ENCODE measurements around the gene TREM2.

Gene TREM2

GRCh38 chr6:41182069-41183034, 19.4 kb upstream of the TREM2 start:
- DNase-seq = peak; percentile 61

- DNase-seq = no peak
Observed at GRCh38 chr6:41181566-41181965, 18.6 kb upstream of the TREM2 start.

GRCh38 chr6:41179163-41179562, 16.2 kb upstream of the TREM2 start:
- DNase-seq = no peak

GRCh38 chr6:41177695-41178094, 14.8 kb upstream of the TREM2 start:
- DNase-seq = no peak

DNA sequence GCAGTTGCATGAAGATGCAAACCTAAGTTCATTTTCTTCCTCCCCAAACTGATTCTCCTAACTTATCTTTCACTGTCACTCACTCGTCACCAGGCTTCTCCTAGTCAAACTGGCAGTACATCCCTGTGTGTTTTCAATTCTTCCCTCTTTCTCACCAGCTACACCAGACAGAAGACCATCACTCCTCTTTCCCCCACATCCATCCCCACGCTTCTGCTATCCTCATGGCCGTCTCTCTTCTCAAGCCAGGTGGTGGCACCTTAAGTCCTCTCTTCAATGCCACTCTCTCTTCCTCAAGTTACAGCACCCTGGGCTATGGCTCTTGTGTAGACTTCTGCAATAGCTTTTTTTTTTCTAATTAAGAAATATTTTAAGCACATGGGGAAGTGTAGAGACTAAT, 14.4 kb upstream of the TREM2 start:
- no peak for DNase-seq

- DNase-seq = no peak
Observed at GRCh38 chr6:41176189-41176588, 13.3 kb upstream of the TREM2 start.

DNA sequence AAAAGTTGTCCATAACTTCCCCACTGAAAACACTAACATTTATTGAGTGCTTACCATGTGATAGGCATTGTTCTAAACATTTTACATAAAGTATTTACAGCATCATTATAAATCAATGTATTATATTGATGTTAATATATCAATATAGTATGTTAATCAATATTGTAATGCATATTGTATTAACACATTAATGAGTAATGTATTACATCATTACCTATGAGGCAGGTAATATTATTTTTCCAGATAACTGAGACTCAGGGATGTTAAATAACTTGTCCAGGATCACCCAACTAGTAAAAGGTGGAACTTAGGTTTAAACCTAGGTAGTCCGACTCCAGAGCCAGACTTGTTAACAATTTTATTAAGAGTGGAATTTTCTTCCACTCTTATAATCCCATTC, 12.2 kb upstream of the TREM2 start:
- DNase-seq = no peak

- DNase-seq = no peak
Observed at GRCh38 chr6:41174610-41175009, 11.7 kb upstream of the TREM2 start.

DNA sequence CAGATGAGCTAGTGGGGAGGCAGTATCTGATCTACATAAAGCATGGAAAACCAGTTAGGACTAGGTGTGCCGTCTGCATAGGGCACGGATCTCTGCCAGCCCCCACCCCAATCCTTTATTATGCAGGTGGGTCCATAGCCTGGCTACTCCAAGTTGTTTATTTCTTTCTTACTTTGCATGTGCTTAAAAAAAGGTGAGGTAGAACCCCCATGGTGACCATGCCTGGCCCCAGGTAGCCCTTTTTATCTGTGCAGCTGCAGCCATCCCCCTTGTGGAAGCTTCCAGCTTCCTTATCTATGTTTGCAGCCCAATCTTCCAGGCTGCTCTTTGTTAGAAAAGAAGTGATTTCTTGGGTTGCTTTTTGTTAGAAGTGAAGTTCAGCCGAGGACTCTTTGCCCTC, 9.0 kb upstream of the TREM2 start:
- no peak for DNase-seq

GRCh38 chr6:41170547-41171160, 7.7 kb upstream of the TREM2 start:
- no peak for DNase-seq

GRCh38 chr6:41167173-41167963, 4.5 kb upstream of the TREM2 start:
- DNase-seq = peak; percentile 27

GRCh38 chr6:41164551-41165120, 1.7 kb upstream of the TREM2 start:
- DNase-seq = no peak

- no peak for DNase-seq
Observed at GRCh38 chr6:41163419-41163717, 452 bp upstream of the TREM2 start.

DNA sequence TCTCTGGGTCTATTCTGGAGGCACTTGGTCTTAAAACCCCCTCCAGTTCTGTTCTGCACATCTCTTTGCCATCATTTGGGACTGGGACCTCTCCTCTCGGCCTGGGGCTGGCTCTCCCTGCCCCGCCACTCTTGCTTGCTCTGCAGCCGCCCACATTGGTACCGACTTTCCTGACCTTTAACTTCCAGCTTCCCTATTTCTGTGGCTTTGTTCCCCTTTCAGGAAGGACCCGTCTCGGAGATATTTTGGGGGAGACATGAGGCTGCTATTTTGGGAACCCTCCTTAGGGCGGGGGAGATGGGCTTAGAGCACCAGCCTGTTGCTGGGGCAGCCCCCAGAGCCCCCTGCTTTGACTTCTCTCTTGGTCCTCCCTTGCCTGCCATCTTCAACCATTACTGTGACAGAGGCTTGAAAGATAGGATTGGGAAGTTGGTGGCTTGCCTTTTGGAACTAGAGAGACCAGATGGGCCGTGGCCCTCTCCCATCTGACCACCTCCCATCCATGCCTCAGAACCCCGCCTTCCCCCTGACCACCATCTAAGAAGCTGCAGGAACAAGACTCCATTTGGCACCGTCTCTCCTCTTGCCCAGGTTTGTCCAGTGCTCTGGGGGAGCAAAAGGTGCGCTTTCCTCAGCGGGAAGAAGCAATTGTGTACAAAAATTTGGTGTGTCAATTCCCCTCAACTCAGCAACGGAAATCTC, 914 bp downstream of the TREM2 start:
- DNase-seq = no peak

- no peak for DNase-seq
Observed at GRCh38 chr6:41161380-41161779, 1.5 kb downstream of the TREM2 start.

DNA sequence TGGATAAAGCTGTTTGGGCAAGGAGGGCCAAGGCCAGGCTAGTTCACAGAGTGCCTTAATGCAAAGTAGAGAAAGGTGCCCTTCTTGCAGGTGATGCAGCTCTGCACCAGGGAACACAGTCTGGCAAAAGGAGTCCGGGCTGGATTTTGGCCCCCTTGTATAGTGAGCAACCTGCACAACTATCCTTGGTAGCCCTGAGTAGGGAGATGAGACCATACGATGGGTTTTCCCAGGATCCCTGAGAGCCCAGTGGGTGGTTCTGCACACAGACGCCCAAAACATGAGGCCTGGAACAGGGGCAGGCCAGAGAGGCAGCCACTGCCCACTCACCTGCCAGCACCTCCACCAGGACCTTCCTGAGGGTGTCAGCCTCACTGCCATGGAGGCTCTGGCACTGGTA, 2.0 kb downstream of the TREM2 start:
- DNase-seq = no peak

DNA sequence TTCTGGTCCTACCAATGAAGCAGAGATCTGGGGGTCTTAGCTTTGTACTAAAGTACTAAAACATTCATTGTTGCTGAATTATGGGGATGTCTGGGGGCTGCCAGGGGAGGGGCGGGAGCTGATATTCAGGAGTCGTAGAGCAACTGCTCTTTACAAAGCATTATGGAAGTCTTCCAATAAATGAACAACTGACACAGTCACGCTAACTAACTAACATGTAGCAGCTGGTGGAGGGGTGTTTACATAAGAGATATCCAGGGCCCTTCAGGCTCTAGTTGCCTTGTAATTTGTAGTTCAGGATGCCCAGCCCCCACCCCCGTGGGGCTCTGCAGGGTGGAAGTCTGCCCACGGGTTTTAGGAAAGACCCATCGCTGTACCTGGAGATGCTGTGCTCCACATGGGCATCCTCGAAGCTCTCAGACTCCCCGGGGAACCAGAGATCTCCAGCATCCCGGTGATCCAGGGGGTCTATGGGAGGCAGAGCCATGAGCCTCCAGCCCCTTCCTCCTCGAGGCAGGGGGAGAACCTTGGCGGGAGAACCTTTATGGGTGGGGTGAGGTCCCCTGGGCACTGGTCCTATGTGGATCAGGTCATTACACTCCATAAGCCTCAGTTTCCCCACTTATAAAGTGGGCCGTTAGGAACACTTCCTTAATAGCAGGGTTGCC, 3.4 kb downstream of the TREM2 start:
- DNase-seq = no peak

GRCh38 chr6:41157323-41157722, 5.6 kb downstream of the TREM2 start:
- DNase-seq = no peak

DNA sequence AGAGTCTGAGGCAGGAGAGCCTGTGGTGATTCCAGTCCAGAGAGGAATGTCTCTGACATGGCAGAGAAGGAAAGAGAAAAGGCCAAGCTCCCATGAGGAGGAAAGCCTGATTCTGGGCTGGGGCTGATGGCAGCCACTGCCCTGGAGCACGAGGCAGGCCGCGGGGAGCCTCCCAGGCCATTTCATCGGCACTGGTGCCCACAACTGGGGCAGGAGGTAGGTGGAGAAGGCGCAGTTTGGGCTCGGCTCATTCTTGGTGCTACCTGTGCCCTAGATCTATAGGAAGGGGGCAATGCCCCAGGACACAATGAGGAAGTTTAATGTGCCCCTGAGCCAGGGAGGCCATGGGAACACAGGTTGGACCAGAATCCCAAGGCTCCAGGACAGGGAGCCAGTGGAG, 6.1 kb downstream of the TREM2 start:
- DNase-seq = no peak

- no peak for DNase-seq
Observed at GRCh38 chr6:41156001-41156400, 6.9 kb downstream of the TREM2 start.

- no peak for DNase-seq
Observed at GRCh38 chr6:41155132-41155805, 7.6 kb downstream of the TREM2 start.

All from activated CD4-positive, alpha-beta T cell treated with anti-CD3 and anti-CD28 coated beads for 48 hours (primary cell).